OCI-LY3 (cell line): ENCODE data around the gene ANKS1B.

Experiments
- H2AFZ ChIP-seq: fragments of 200-600, 300-600 bp; shearing (Covaris generic); 2 replicates; pipeline ENCODE4 v1.6.0; 2014; ENCODE audit warnings: antibody characterized with exemption, low read depth, low read length
- H3K27ac ChIP-seq: fragments of 200-600, 300-600 bp; sonication (generic); 2 replicates; pipeline ENCODE4 v1.5.1; 2014; ENCODE audit warnings: mild to moderate bottlenecking, low read length, moderate library complexity, mixed read lengths
- H3K27me3 ChIP-seq: fragments of 200-600, 300-600 bp; sonication (generic); 2 replicates; pipeline ENCODE4 v1.6.1; 2014; ENCODE audit warnings: low read depth, low read length, mixed read lengths
- H3K36me3 ChIP-seq: fragments of 200-600, 300-600 bp; sonication (generic); replicated peaks from 2 replicates; pipeline ENCODE3; 2014; ENCODE audit warnings: low read depth, low read length, mixed read lengths
- H3K4me1 ChIP-seq: fragments of 300-600, 200-600 bp; sonication (generic); 2 replicates; pipeline ENCODE4 v1.6.1; 2014; ENCODE audit warnings: low read length, mixed read lengths
- H3K4me2 ChIP-seq: fragments of 200-600, 300-600 bp; sonication (generic); 2 replicates; pipeline ENCODE4 v1.6.1; 2014; ENCODE audit warnings: low read length, mixed read lengths
- H3K4me3 ChIP-seq: fragments of 300-600, 200-600 bp; sonication (generic); 2 replicates; pipeline ENCODE4 v1.5.1; 2014; ENCODE audit warnings: antibody characterized with exemption, mild to moderate bottlenecking, low read length, moderate library complexity
- H3K79me2 ChIP-seq: fragments of 300-600, 200-600 bp; shearing (Covaris generic); 2 replicates; pipeline ENCODE4 v1.6.1; 2014; ENCODE audit warnings: mild to moderate bottlenecking, low read length, mixed read lengths
- H3K9ac ChIP-seq: fragments of 300-600, 200-600 bp; shearing (Covaris generic); 2 replicates; pipeline ENCODE4 v1.6.0; 2014; ENCODE audit warnings: mild to moderate bottlenecking, low read length, moderate library complexity
- H3K9me3 ChIP-seq: fragments of 200-600, 300-600 bp; shearing (Covaris generic); 2 replicates; pipeline ENCODE4 v1.6.1; 2014; ENCODE audit warnings: low read length, mixed read lengths; ENCODE audit not compliant: insufficient read depth
- H4K20me1 ChIP-seq: fragments of 200-600, 300-600 bp; sonication (generic); 2 replicates; pipeline ENCODE4 v1.6.1; 2016; ENCODE audit warnings: low read length, mixed read lengths; ENCODE audit not compliant: insufficient read depth
- CTCF ChIP-seq: fragments of 200-600, 300-600 bp; sonication (generic); IDR thresholded peaks from 2 replicates; pipeline ENCODE4 v1.5.1; 2014; ENCODE audit warnings: antibody characterized with exemption, low read length, low read depth
- EZH2phosphoT487 ChIP-seq: fragments of 200-600 bp; shearing (Covaris generic); IDR thresholded peaks from 2 replicates; pipeline ENCODE4 v1.6.1; 2018; ENCODE audit warnings: antibody characterized with exemption, mixed run types, low read depth

Gene ANKS1B

GRCh38 chr12:98807187-98807586 is 1177.5 kb downstream of the ANKS1B start:
- Histone ChIP-seq H4K20me1 (no peaks in the 10 kb centered on the region), H3K9ac (no peak overlapping the region), H2AFZ (no peak overlapping the region), H3K9me3 (no peaks in the 10 kb centered on the region), H3K27me3 (peaks cover 24% of the 10 kb centered on the region), H3K79me2 (no peaks in the 10 kb centered on the region), H3K4me3 (no peak overlapping the region), H3K36me3 (no peaks in the 10 kb centered on the region), H3K4me1 (no peaks in the 10 kb centered on the region), H3K4me2 (no peak overlapping the region), H3K27ac (no peak overlapping the region)
- TF ChIP-seq EZH2phosphoT487: no peak
- no peak for TF ChIP-seq CTCF

- peaks cover 17% of the 10 kb centered on the region for H3K27me3 ChIP-seq
Measured at GRCh38 chr12:98803468-98804209, 1181.1 kb downstream of the ANKS1B start.

GRCh38 chr12:98799822-98800221 is 1184.9 kb downstream of the ANKS1B start:
- Histone ChIP-seq H3K9ac (no peak overlapping the region), H3K27me3 (peaks cover 3% of the 10 kb centered on the region; the same call in 1 of the 2 replicates), H3K9me3 (no peaks in the 10 kb centered on the region), H4K20me1 (no peaks in the 10 kb centered on the region), H3K36me3 (no peaks in the 10 kb centered on the region), H3K4me3 (no peak overlapping the region), H3K79me2 (no peaks in the 10 kb centered on the region), H2AFZ (no peak overlapping the region), H3K4me1 (peaks cover 8% of the 10 kb centered on the region), H3K4me2 (no peak overlapping the region), H3K27ac (no peak overlapping the region)
- TF ChIP-seq EZH2phosphoT487: no peak
- no peak for TF ChIP-seq CTCF

More at GRCh38 chr12:98803468-98804209, 1181.1 kb downstream of the ANKS1B start:
- Histone ChIP-seq H2AFZ (no peak overlapping the region), H3K4me1 (peaks cover 8% of the 10 kb centered on the region), H3K9me3 (no peaks in the 10 kb centered on the region), H3K79me2 (no peaks in the 10 kb centered on the region), H4K20me1 (no peaks in the 10 kb centered on the region), H3K27ac (no peak overlapping the region), H3K4me2 (no peak overlapping the region), H3K9ac (no peak overlapping the region), H3K4me3 (no peak overlapping the region), H3K36me3 (no peaks in the 10 kb centered on the region)
- TF ChIP-seq EZH2phosphoT487: no peak
- peak; percentile 46 for TF ChIP-seq CTCF

- Histone ChIP-seq H4K20me1 (no peaks in the 10 kb centered on the region), H3K79me2 (no peaks in the 10 kb centered on the region), H3K36me3 (no peaks in the 10 kb centered on the region), H3K4me1 (peaks cover 8% of the 10 kb centered on the region), H3K27ac (no peak overlapping the region), H2AFZ (no peak overlapping the region), H3K4me2 (no peak overlapping the region), H3K27me3 (peaks cover 3% of the 10 kb centered on the region; the same call in 1 of the 2 replicates), H3K4me3 (no peak overlapping the region), H3K9me3 (no peaks in the 10 kb centered on the region), H3K9ac (no peak overlapping the region)
- TF ChIP-seq EZH2phosphoT487 (no peak), CTCF (peak; percentile 8; the same call in 1 of the 2 replicates)
Measured at GRCh38 chr12:98799146-98799810, 1185.5 kb downstream of the ANKS1B start.
